ENCODE results near the gene ASIC4.

The ASIC4 gene

GRCh38 chr2:219500135-219500534 lies 14.1 kb upstream of the ASIC4 start:
- POLR2A ChIA-PET, result interaction anchor here (0.6 to 1.1 kb wide), 2 partner anchors 10 to 1214 kb away, joined by 3 to 6 read pairs; no protein-coding TSS in a partner anchor
- CTCF ChIA-PET, result interaction anchor here (0.9 to 18.5 kb wide), 11 partner anchors 8 to 205 kb away, joined by 3 to 325 read pairs (median 6); partner anchors contain the start of gene ASIC4
- TF ChIP-seq CTCF (IDR thresholded peaks at IDR 0.05; ENCODE audit: control extremely low read depth, extremely low read depth, low read depth, missing control alignments), result no peak
- DNase-seq (ENCODE audit: extremely low spot score), result no peak

- CTCF ChIA-PET, result interaction anchor here (1.5 to 18.5 kb wide), 3 partner anchors 16 to 39 kb away, joined by 3 to 325 read pairs (median 6); no protein-coding TSS in a partner anchor
- POLR2A ChIA-PET, result no interaction called here
- DNase-seq (ENCODE audit: extremely low spot score), result no peak
- TF ChIP-seq CTCF (IDR thresholded peaks at IDR 0.05; ENCODE audit: control extremely low read depth, extremely low read depth, low read depth, missing control alignments), result no peak
Measured at GRCh38 chr2:219501849-219502248, 12.4 kb upstream of the ASIC4 start.

- DNase-seq (ENCODE audit: extremely low spot score), result no peak
- no peak for TF ChIP-seq CTCF (IDR thresholded peaks at IDR 0.05; ENCODE audit: control extremely low read depth, extremely low read depth, low read depth, missing control alignments)
- ChIA-PET CTCF (interaction anchor here (2.6 kb wide), 1 partner anchor 38 kb away, joined by 6 read pairs; no protein-coding TSS in a partner anchor), POLR2A (interaction anchor here (0.6 kb wide), 1 partner anchor 906 kb away, joined by 3 read pairs; no protein-coding TSS in a partner anchor)
Measured at GRCh38 chr2:219502618-219503017, 11.7 kb upstream of the ASIC4 start.

- CTCF ChIA-PET, result interaction anchor here (0.8 to 1.1 kb wide), 2 partner anchors 24 to 103 kb away, joined by 3 read pairs; no protein-coding TSS in a partner anchor
- no peak for DNase-seq (ENCODE audit: extremely low spot score)
- no peak for TF ChIP-seq CTCF (IDR thresholded peaks at IDR 0.05; ENCODE audit: control extremely low read depth, extremely low read depth, low read depth, missing control alignments)
- POLR2A ChIA-PET, result no interaction called here
Measured at GRCh38 chr2:219505585-219505984, 8.7 kb upstream of the ASIC4 start.

GRCh38 chr2:219506153-219506801 lies 8.0 kb upstream of the ASIC4 start:
- POLR2A ChIA-PET, result no interaction called here
- DNase-seq (ENCODE audit: extremely low spot score), result no peak
- CTCF ChIA-PET, result interaction anchor here (0.8 to 4.2 kb wide), 5 partner anchors 11 to 35 kb away, joined by 3 to 30 read pairs (median 6); a partner anchor contains a TSS
- TF ChIP-seq CTCF (IDR thresholded peaks at IDR 0.05; ENCODE audit: control extremely low read depth, extremely low read depth, low read depth, missing control alignments), result no peak

GRCh38 chr2:219506802-219507526 lies 7.3 kb upstream of the ASIC4 start:
- no peak for TF ChIP-seq CTCF (IDR thresholded peaks at IDR 0.05; ENCODE audit: control extremely low read depth, extremely low read depth, low read depth, missing control alignments)
- CTCF ChIA-PET, result interaction anchor here (0.9 to 5.3 kb wide), 7 partner anchors 8 to 212 kb away, joined by 3 to 50 read pairs (median 6); partner anchors contain the start of gene GMPPA
- POLR2A ChIA-PET, result no interaction called here
- DNase-seq (ENCODE audit: extremely low spot score), result no peak
